ENCODE measurements around the gene ZNF143. TPM values are rescaled to one million over a fixed set of nuclear protein-coding genes. Genes with fewer than 3 reads are reported as not detected.

ZNF143 gene
- total and polyA plus RNA-seq, 2 of the 13 experiments (the other 11 are each of a cell fraction or from before 2014, with no cell fraction given): 22.4 to 35.6 TPM

DNA sequence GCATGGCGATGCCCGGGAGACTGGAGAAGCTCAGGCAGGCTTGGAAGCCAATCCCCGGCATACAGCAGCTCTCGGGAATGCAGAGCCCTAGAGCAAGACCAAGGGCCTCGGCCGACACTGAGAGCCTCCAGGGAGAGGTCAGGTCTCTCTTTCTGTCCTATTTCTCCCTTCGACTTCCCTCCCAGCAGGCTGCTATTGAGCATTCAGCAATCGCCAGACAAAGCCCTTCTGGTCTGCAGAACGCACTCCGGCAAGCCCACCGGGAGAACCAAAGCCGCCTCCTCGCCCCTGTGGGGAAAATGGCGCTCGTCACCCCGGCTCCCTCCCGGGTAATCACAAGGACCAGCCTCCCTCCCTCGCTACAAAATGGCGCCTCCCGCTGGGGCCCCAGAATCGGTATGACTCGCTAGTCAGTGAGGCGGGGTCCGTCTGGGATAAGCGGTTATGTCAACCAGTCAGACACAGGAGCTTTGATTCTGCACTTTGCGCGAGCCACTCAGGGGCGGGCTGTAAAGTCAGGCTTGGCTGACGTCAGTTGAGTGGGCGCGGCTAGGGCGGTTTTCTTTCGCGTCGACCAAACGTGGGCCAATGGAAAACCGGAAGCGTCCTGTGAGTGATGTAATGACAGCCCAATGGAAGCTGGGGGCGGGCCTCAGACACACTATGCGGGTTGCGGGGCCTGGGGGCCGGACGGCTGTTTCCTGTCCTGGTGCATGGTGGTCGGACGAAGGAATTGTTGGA lies at the start of gene ZNF143 (continued):
- TF ChIP-seq, protein P1, sequence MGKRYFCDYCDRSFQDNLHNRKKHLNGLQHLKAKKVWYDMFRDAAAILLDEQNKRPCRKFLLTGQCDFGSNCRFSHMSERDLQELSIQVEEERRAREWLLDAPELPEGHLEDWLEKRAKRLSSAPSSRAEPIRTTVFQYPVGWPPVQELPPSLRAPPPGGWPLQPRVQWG (CRISPR knock-in tag; IDR thresholded peaks at IDR 0.05; ENCODE audit: borderline replicate concordance, low read depth): no peak
- TF ChIP-seq FOXA3 (CRISPR knock-in tag; IDR thresholded peaks at IDR 0.05): peak; percentile 46; the same call in 1 of the 2 replicates
- no peak for TF ChIP-seq EEA1 (CRISPR knock-in tag; IDR thresholded peaks at IDR 0.05; ENCODE audit: borderline replicate concordance)
- TF ChIP-seq, protein P2, sequence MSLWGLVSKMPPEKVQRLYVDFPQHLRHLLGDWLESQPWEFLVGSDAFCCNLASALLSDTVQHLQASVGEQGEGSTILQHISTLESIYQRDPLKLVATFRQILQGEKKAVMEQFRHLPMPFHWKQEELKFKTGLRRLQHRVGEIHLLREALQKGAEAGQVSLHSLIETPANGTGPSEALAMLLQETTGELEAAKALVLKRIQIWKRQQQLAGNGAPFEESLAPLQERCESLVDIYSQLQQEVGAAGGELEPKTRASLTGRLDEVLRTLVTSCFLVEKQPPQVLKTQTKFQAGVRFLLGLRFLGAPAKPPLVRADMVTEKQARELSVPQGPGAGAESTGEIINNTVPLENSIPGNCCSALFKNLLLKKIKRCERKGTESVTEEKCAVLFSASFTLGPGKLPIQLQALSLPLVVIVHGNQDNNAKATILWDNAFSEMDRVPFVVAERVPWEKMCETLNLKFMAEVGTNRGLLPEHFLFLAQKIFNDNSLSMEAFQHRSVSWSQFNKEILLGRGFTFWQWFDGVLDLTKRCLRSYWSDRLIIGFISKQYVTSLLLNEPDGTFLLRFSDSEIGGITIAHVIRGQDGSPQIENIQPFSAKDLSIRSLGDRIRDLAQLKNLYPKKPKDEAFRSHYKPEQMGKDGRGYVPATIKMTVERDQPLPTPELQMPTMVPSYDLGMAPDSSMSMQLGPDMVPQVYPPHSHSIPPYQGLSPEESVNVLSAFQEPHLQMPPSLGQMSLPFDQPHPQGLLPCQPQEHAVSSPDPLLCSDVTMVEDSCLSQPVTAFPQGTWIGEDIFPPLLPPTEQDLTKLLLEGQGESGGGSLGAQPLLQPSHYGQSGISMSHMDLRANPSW (CRISPR knock-in tag; IDR thresholded peaks at IDR 0.05; ENCODE audit: borderline replicate concordance): no peak
- no peak for TF ChIP-seq ZNF557 (CRISPR knock-in tag; IDR thresholded peaks at IDR 0.05)
- peak; percentile 55; the same call in 1 of the 2 replicates for TF ChIP-seq ZNF790 (CRISPR knock-in tag; IDR thresholded peaks at IDR 0.05; ENCODE audit: borderline replicate concordance)
- TF ChIP-seq ZNF225 (CRISPR knock-in tag; IDR thresholded peaks at IDR 0.05): peak; percentile 80
- no peak for TF ChIP-seq ZNF451 (CRISPR knock-in tag; IDR thresholded peaks at IDR 0.05)
- TF ChIP-seq YY1 (IDR thresholded peaks at IDR 0.05; ENCODE audit: insufficient read depth, insufficient replicate concordance, low read depth, low read length): peak; percentile 98
- TF ChIP-seq ONECUT2 (CRISPR knock-in tag; IDR thresholded peaks at IDR 0.05): no peak
- no peak for TF ChIP-seq ZKSCAN1 (IDR thresholded peaks at IDR 0.05; ENCODE audit: low read length)
- no peak for TF ChIP-seq SNAI1 (CRISPR knock-in tag; IDR thresholded peaks at IDR 0.05; ENCODE audit: borderline replicate concordance)
- TF ChIP-seq, protein P3, sequence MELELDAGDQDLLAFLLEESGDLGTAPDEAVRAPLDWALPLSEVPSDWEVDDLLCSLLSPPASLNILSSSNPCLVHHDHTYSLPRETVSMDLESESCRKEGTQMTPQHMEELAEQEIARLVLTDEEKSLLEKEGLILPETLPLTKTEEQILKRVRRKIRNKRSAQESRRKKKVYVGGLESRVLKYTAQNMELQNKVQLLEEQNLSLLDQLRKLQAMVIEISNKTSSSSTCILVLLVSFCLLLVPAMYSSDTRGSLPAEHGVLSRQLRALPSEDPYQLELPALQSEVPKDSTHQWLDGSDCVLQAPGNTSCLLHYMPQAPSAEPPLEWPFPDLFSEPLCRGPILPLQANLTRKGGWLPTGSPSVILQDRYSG (CRISPR knock-in tag; IDR thresholded peaks at IDR 0.05): no peak; the same call in 1 of the 2 replicates
- TF ChIP-seq ZNF3 (CRISPR knock-in tag; IDR thresholded peaks at IDR 0.05): no peak
- TF ChIP-seq MED1 (CRISPR knock-in tag; IDR thresholded peaks at IDR 0.05): 0 out of 2 replicates have a peak, but pooled peaks have one; percentile 5
- peak; percentile 83 for TF ChIP-seq GATAD1 (CRISPR knock-in tag; IDR thresholded peaks at IDR 0.05)
- TF ChIP-seq, protein P4, sequence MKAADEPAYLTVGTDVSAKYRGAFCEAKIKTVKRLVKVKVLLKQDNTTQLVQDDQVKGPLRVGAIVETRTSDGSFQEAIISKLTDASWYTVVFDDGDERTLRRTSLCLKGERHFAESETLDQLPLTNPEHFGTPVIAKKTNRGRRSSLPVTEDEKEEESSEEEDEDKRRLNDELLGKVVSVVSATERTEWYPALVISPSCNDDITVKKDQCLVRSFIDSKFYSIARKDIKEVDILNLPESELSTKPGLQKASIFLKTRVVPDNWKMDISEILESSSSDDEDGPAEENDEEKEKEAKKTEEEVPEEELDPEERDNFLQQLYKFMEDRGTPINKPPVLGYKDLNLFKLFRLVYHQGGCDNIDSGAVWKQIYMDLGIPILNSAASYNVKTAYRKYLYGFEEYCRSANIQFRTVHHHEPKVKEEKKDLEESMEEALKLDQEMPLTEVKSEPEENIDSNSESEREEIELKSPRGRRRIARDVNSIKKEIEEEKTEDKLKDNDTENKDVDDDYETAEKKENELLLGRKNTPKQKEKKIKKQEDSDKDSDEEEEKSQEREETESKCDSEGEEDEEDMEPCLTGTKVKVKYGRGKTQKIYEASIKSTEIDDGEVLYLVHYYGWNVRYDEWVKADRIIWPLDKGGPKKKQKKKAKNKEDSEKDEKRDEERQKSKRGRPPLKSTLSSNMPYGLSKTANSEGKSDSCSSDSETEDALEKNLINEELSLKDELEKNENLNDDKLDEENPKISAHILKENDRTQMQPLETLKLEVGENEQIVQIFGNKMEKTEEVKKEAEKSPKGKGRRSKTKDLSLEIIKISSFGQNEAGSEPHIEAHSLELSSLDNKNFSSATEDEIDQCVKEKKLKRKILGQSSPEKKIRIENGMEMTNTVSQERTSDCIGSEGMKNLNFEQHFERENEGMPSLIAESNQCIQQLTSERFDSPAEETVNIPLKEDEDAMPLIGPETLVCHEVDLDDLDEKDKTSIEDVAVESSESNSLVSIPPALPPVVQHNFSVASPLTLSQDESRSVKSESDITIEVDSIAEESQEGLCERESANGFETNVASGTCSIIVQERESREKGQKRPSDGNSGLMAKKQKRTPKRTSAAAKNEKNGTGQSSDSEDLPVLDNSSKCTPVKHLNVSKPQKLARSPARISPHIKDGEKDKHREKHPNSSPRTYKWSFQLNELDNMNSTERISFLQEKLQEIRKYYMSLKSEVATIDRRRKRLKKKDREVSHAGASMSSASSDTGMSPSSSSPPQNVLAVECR (CRISPR knock-in tag; IDR thresholded peaks at IDR 0.05; ENCODE audit: borderline replicate concordance): peak; percentile 60
- TF ChIP-seq, protein P5, sequence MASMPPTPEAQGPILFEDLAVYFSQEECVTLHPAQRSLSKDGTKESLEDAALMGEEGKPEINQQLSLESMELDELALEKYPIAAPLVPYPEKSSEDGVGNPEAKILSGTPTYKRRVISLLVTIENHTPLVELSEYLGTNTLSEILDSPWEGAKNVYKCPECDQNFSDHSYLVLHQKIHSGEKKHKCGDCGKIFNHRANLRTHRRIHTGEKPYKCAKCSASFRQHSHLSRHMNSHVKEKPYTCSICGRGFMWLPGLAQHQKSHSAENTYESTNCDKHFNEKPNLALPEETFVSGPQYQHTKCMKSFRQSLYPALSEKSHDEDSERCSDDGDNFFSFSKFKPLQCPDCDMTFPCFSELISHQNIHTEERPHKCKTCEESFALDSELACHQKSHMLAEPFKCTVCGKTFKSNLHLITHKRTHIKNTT (CRISPR knock-in tag; IDR thresholded peaks at IDR 0.05): no peak
- TF ChIP-seq ZNF343 (CRISPR knock-in tag; IDR thresholded peaks at IDR 0.05): 0 out of 2 replicates have a peak, but pooled peaks have one; percentile 40
- TF ChIP-seq ZBTB3 (CRISPR knock-in tag; IDR thresholded peaks at IDR 0.05; ENCODE audit: borderline replicate concordance, low read depth): no peak
